ENCODE measurements around the gene MCFD2. TPM values are rescaled to one million over a fixed set of nuclear protein-coding genes. Genes with fewer than 3 reads are reported as not detected.

Gene MCFD2
- total RNA-seq, 4 donors from 2014 or later: 44.8 to 141 (median 107) TPM

DNA sequence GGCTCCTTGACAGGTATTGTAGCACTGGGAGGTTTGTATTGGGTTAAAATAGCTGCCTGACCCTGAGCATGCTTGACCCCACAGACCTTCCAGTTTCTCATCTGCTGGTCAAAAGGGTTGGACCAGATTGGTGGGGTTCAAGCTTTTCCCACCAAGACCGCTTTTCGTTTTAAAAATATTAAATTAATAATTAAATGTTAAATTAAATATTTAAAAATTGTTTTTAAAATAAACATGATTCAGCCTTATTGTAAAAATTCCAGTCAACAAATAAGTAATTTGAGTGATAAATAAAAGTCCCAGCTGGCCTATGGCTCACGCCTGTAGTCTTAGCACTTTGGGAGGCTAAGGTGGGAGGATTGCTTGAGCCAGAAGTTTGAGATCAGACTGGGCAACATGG lies 36.6 kb upstream of the MCFD2 start:
- Histone ChIP-seq H3K27ac (no peak overlapping the region), H3K4me1 (peaks cover 0 to 13% of the 10 kb centered on the region in 2 donors), H3K36me3 (no peaks in the 10 kb centered on the region), H3K9me3 (no peaks in the 10 kb centered on the region), H3K4me3 (no peak overlapping the region), H3K27me3 (no peaks in the 10 kb centered on the region)
- TF ChIP-seq POLR2A (IDR thresholded peaks at IDR 0.05) (no peak), CTCF (IDR thresholded peaks at IDR 0.05) (no peak)
- DNase-seq: no peak
- intact Hi-C loops (cut with DNase I; ENCODE audit: low total_unique reads): no loop called here

DNA sequence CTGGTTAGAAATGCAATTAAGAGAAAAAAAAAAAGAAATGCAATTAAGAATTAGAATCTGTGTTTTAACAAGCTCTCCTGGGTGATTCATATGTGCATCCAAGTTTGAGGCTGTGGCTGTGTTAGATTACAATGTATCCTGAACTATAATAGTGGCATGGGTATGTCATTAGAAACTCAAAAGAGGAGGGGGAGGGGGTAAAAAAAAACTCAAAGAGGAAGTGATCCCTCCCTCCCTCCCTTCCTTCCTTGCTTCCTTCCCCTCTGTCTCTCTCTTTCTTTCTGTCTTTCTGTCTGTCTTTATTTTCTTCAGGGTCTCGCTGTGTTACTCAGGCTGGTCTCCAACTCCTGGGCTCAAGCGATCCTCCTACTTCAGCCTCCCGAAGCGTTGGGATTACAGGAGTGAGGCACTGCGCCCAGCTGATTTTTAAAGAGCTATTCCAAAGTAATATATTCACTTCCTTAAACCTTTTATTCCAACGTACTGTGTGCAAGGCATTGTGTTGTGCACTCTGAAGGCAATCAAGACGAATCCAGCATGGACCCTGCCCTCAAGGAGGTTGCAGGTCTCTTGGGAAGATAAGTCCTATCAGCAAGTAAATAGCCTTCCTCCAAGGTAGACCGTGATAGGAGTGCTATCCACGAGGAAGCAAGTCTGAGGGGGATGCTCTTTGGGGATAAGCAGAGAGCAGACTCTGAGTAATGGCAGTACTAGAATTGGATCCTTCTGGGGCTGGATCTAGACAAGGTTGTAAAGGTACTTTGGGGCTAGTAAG lies 35.9 kb upstream of the MCFD2 start:
- intact Hi-C loops (cut with DNase I; ENCODE audit: low total_unique reads): no loop called here
- no peak for DNase-seq
- no peak for TF ChIP-seq POLR2A (IDR thresholded peaks at IDR 0.05)
- TF ChIP-seq CTCF (IDR thresholded peaks at IDR 0.05): no peak
- Histone ChIP-seq H3K9me3 (no peaks in the 10 kb centered on the region), H3K27me3 (no peaks in the 10 kb centered on the region), H3K4me1 (peaks cover 0 to 13% of the 10 kb centered on the region in 2 donors), H3K4me3 (no peak overlapping the region), H3K27ac (no peak overlapping the region), H3K36me3 (no peaks in the 10 kb centered on the region)

DNA sequence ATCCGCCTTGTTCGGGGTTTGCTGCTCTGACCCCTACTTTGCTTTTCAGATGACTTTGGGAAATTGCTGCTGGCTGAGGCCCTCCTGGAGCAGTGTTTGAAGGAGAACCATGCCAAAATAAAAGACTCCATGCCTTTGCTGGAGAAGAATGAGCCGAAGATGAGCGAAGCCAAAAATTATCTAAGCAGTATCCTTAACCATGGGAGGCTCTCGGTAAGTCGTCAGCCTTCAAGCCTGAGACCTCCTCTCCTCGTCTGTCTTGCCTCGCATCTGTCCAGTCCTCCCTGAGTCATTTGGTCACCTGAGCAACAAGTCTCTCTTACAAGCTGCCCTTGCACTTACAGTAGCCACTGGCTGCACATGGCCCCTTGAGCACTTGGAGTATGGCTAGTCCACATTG lies 34.7 kb upstream of the MCFD2 start:
- Histone ChIP-seq H3K4me1 (peaks cover 0 to 8% of the 10 kb centered on the region in 2 donors), H3K4me3 (no peak overlapping the region), H3K9me3 (no peaks in the 10 kb centered on the region), H3K27ac (peak overlapping the region in 1 of 2 donors; percentile 10), H3K27me3 (no peaks in the 10 kb centered on the region), H3K36me3 (no peaks in the 10 kb centered on the region)
- no peak for DNase-seq
- intact Hi-C loops (cut with DNase I; ENCODE audit: low total_unique reads): no loop called here
- TF ChIP-seq CTCF (IDR thresholded peaks at IDR 0.05): no peak
- no peak for TF ChIP-seq POLR2A (IDR thresholded peaks at IDR 0.05)

GRCh38 chr2:46947841-46948240 lies 32.2 kb upstream of the MCFD2 start:
- no peak overlapping the region for H3K27ac ChIP-seq
- H3K4me3 ChIP-seq: no peak overlapping the region
- no peak for DNase-seq
- no peaks in the 10 kb centered on the region for H3K36me3 ChIP-seq
- intact Hi-C loops (cut with DNase I; ENCODE audit: low total_unique reads): no loop called here
- no peaks in the 10 kb centered on the region for H3K27me3 ChIP-seq
- no peaks in the 10 kb centered on the region for H3K4me1 ChIP-seq
- TF ChIP-seq CTCF (IDR thresholded peaks at IDR 0.05): no peak
- TF ChIP-seq POLR2A (IDR thresholded peaks at IDR 0.05): no peak
- H3K9me3 ChIP-seq: no peaks in the 10 kb centered on the region

- no peaks in the 10 kb centered on the region for H3K4me1 ChIP-seq
- H3K36me3 ChIP-seq: no peaks in the 10 kb centered on the region
- H3K9me3 ChIP-seq: no peaks in the 10 kb centered on the region
- no peak overlapping the region for H3K27ac ChIP-seq
- intact Hi-C loops (cut with DNase I; ENCODE audit: low total_unique reads): no loop called here
- DNase-seq: no peak
- no peaks in the 10 kb centered on the region for H3K27me3 ChIP-seq
- no peak overlapping the region for H3K4me3 ChIP-seq
- TF ChIP-seq POLR2A (IDR thresholded peaks at IDR 0.05) (no peak), CTCF (IDR thresholded peaks at IDR 0.05) (no peak)
These were observed 30.1 kb upstream of the MCFD2 start for GRCh38 chr2:46945671-46946070.
